ENCODE measurements around the gene AP2S1. TPM values are rescaled to one million over a fixed set of nuclear protein-coding genes. Genes with fewer than 3 reads are reported as not detected.

The AP2S1 gene
- total and polyA plus RNA-seq, 2 donors (not counting 1 experiment from before 2014, with no cell fraction given), result 143 to 201 TPM

GRCh38 chr19:46863818-46864629 is 13.4 kb upstream of the AP2S1 start:
- DNase-seq (ENCODE audit: low read depth in 2 of 2), result peak; percentile 57 to 92
- no peak for TF ChIP-seq CTCF (conservative IDR thresholded peaks at IDR 0.05 in 1 of 2, IDR thresholded peaks at IDR 0.05 in 1 of 2; ENCODE audit: low read depth in 1 of 2, low read length in 2 of 2)
- Histone ChIP-seq H3K36me3 (ENCODE audit: control insufficient read depth, insufficient read depth, low read length) (no peaks in the 10 kb centered on the region), H3K9me3 (ENCODE audit: control insufficient read depth, insufficient read depth, low read depth, low read length) (no peaks in the 10 kb centered on the region), H3K27ac (ENCODE audit: insufficient read depth, low read length) (peak overlapping the region; percentile 2), H3K4me3 (replicated peaks in 1 of 4; ENCODE audit: control extremely low read depth in 1 of 4, insufficient read depth in 1 of 4, low read depth in 3 of 4, low read length in 4 of 4) (peak overlapping the region in 3 of 4 experiments; percentile 16 to 78 (median 65)), H3K4me1 (ENCODE audit: control insufficient read depth, extremely low read depth, insufficient read depth, low read length) (peaks cover 25% of the 10 kb centered on the region), H2AFZ (ENCODE audit: low read length) (no peak overlapping the region), H3K27me3 (ENCODE audit: control insufficient read depth, insufficient read depth, low read length) (no peaks in the 10 kb centered on the region), H3K9ac (ENCODE audit: insufficient read depth, low read length) (no peak overlapping the region), H3K79me2 (ENCODE audit: control insufficient read depth, insufficient read depth, low read length) (peaks cover 77% of the 10 kb centered on the region), H3K4me2 (ENCODE audit: extremely low read depth, insufficient read depth, low read length) (peak overlapping the region; percentile 75), H4K20me1 (ENCODE audit: control insufficient read depth, extremely low read depth, insufficient read depth, low read length) (peaks cover 5% of the 10 kb centered on the region)

GRCh38 chr19:46862974-46863632 is 12.5 kb upstream of the AP2S1 start:
- H3K4me2 ChIP-seq (ENCODE audit: extremely low read depth, insufficient read depth, low read length), result peak overlapping the region; percentile 75
- H3K27ac ChIP-seq (ENCODE audit: insufficient read depth, low read length), result peak overlapping the region; percentile 59
- H3K4me1 ChIP-seq (ENCODE audit: control insufficient read depth, extremely low read depth, insufficient read depth, low read length), result peaks cover 22% of the 10 kb centered on the region
- no peak overlapping the region for H3K9ac ChIP-seq (ENCODE audit: insufficient read depth, low read length)
- no peaks in the 10 kb centered on the region for H3K9me3 ChIP-seq (ENCODE audit: control insufficient read depth, insufficient read depth, low read depth, low read length)
- no peaks in the 10 kb centered on the region for H3K27me3 ChIP-seq (ENCODE audit: control insufficient read depth, insufficient read depth, low read length)
- peaks cover 3% of the 10 kb centered on the region for H4K20me1 ChIP-seq (ENCODE audit: control insufficient read depth, extremely low read depth, insufficient read depth, low read length)
- peak overlapping the region; percentile 65 to 81 (median 72) for H3K4me3 ChIP-seq (replicated peaks in 1 of 4; ENCODE audit: control extremely low read depth in 1 of 4, insufficient read depth in 1 of 4, low read depth in 3 of 4, low read length in 4 of 4)
- no peaks in the 10 kb centered on the region for H3K36me3 ChIP-seq (ENCODE audit: control insufficient read depth, insufficient read depth, low read length)
- TF ChIP-seq CTCF (conservative IDR thresholded peaks at IDR 0.05 in 1 of 2, IDR thresholded peaks at IDR 0.05 in 1 of 2; ENCODE audit: low read depth in 1 of 2, low read length in 2 of 2) (no peak), EZH2 (IDR thresholded peaks at IDR 0.05; ENCODE audit: low read length, missing control alignments) (no peak)
- no peak for DNase-seq (ENCODE audit: low read depth in 2 of 2)
- no peak overlapping the region for H2AFZ ChIP-seq (ENCODE audit: low read length)
- peaks cover 68% of the 10 kb centered on the region for H3K79me2 ChIP-seq (ENCODE audit: control insufficient read depth, insufficient read depth, low read length)

- DNase-seq (ENCODE audit: low read depth in 2 of 2), result no peak
- Histone ChIP-seq H2AFZ (ENCODE audit: low read length) (no peak overlapping the region), H3K4me2 (ENCODE audit: extremely low read depth, insufficient read depth, low read length) (peak overlapping the region; percentile 75), H3K27ac (ENCODE audit: insufficient read depth, low read length) (peak overlapping the region; percentile 59), H3K36me3 (ENCODE audit: control insufficient read depth, insufficient read depth, low read length) (no peaks in the 10 kb centered on the region), H3K4me3 (replicated peaks in 1 of 4; ENCODE audit: control extremely low read depth in 1 of 4, insufficient read depth in 1 of 4, low read depth in 3 of 4, low read length in 4 of 4) (peak overlapping the region; percentile 65 to 81 (median 72)), H3K27me3 (ENCODE audit: control insufficient read depth, insufficient read depth, low read length) (no peaks in the 10 kb centered on the region), H3K9me3 (ENCODE audit: control insufficient read depth, insufficient read depth, low read depth, low read length) (no peaks in the 10 kb centered on the region), H3K4me1 (ENCODE audit: control insufficient read depth, extremely low read depth, insufficient read depth, low read length) (peaks cover 22% of the 10 kb centered on the region), H3K9ac (ENCODE audit: insufficient read depth, low read length) (no peak overlapping the region), H3K79me2 (ENCODE audit: control insufficient read depth, insufficient read depth, low read length) (peaks cover 62% of the 10 kb centered on the region), H4K20me1 (ENCODE audit: control insufficient read depth, extremely low read depth, insufficient read depth, low read length) (peaks cover 3% of the 10 kb centered on the region)
- TF ChIP-seq CTCF (conservative IDR thresholded peaks at IDR 0.05 in 1 of 2, IDR thresholded peaks at IDR 0.05 in 1 of 2; ENCODE audit: low read depth in 1 of 2, low read length in 2 of 2), result no peak
- no peak for TF ChIP-seq EZH2 (IDR thresholded peaks at IDR 0.05; ENCODE audit: low read length, missing control alignments)
Measured at GRCh38 chr19:46862503-46862834, 11.8 kb upstream of the AP2S1 start.
